ENCODE results near the gene SLFN12L. TPM values are rescaled to one million over a fixed set of nuclear protein-coding genes. Genes with fewer than 3 reads are reported as not detected.
A peak's percentile ranks its signal among the peaks of the same experiment; 100 is the strongest.

Gene SLFN12L
- total RNA-seq, 4 donors from 2014 or later: 0.32 to 1.7 (median 1.0) TPM

- no peaks in the 10 kb centered on the region for H3K36me3 ChIP-seq
- TF ChIP-seq EP300 (IDR thresholded peaks at IDR 0.05) (no peak), POLR2AphosphoS5 (IDR thresholded peaks at IDR 0.05) (no peak), CTCF (IDR thresholded peaks at IDR 0.05) (no peak), POLR2A (IDR thresholded peaks at IDR 0.05; ENCODE audit: low read depth) (no peak)
- H3K4me1 ChIP-seq: peaks cover 3 to 33% (median 21%) of the 10 kb centered on the region in 4 donors
- peaks cover 0 to 93% (median 63%) of the 10 kb centered on the region in 4 donors for H3K27me3 ChIP-seq
- DNase-seq (ENCODE audit: extremely low spot score): no peak
- intact Hi-C loops (cut with DNase I): no loop called here
- no peaks in the 10 kb centered on the region for H3K9me3 ChIP-seq
- WGBS: 9% methylated on average over 18 of the region's 18 CpGs
- H3K27ac ChIP-seq (replicated peaks in 1 of 4): no peak overlapping the region
- no peak overlapping the region for H3K4me3 ChIP-seq
Measured at GRCh38 chr17:35489944-35490343, 47.5 kb downstream of the SLFN12L start.

DNA sequence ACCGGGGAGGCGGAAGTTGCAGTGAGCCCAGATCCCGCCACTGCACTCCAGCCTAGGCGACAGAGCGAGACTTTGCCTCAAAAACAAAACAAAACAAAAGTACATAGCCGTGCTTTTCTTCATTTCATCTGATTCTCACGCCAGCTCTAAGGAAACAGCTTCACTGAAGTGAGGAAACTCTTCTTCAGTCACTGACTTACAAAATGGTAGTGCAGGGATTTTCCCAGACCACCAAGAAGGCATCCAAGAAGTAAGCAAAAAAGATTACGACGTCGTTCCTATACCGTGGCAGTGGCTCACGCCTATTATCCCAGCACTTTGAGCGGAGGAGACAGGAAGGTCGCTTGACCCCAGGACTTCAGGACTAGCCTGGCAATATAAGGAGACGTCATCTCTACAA is 48.5 kb downstream of the SLFN12L start:
- intact Hi-C loops (cut with DNase I): no loop called here
- DNase-seq (ENCODE audit: extremely low spot score): no peak
- Histone ChIP-seq H3K27ac (replicated peaks in 1 of 4) (no peak overlapping the region), H3K4me3 (no peak overlapping the region), H3K9me3 (no peaks in the 10 kb centered on the region), H3K4me1 (peaks cover 3 to 33% (median 21%) of the 10 kb centered on the region in 4 donors), H3K36me3 (no peaks in the 10 kb centered on the region), H3K27me3 (peaks cover 0 to 88% (median 55%) of the 10 kb centered on the region in 4 donors)
- WGBS: 39% methylated on average over 15 of the region's 15 CpGs
- TF ChIP-seq POLR2A (IDR thresholded peaks at IDR 0.05; ENCODE audit: low read depth): no peak
- TF ChIP-seq POLR2AphosphoS5 (IDR thresholded peaks at IDR 0.05): no peak
- no peak for TF ChIP-seq EP300 (IDR thresholded peaks at IDR 0.05)
- TF ChIP-seq CTCF (IDR thresholded peaks at IDR 0.05): no peak

DNA sequence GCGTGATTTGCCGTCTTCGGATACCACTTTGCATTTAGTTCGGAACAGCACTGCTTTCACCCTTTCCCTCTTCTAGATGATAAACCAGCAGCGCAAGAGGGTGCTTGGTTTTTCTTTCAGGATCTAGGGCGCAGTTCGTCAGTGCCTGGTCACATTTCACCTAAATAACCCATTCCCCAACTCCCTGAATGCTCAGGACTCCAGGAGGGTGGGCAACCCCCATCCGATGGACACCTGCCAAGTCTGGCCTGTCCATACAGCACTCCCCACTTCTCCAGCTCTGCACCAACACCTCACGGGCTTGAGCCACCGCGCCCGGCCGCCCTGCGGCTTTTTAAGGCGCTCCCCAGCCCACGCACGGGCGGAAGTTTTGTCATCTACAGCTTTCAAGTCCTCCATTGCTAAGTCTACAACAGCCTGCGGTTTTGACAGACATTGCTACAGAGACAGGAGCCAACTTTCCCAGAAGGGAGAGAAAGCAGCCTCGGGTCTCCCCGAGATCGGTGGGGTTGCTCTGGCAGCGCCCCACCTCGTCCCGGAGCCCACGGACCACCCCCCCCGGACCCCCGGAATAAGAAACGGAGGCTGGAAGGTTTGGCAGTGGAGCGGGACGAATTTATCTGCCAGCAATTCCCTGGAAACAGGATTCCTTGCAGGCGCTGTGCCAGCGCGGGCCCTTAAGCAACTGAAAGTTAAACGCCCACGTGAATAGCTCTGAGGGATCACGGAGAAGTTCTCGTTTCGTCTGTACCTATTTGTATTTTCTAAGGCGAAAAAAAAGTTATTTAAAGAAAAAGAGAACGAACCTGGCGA is 50.4 kb downstream of the SLFN12L start:
- DNase-seq (ENCODE audit: extremely low spot score): no peak
- Histone ChIP-seq H3K36me3 (no peaks in the 10 kb centered on the region), H3K27ac (replicated peaks in 1 of 4) (peak overlapping the region in 1 of 4 donors; percentile 11), H3K4me1 (peaks cover 3 to 33% (median 21%) of the 10 kb centered on the region in 4 donors), H3K9me3 (no peaks in the 10 kb centered on the region), H3K4me3 (peak overlapping the region; percentile 50 to 64 (median 54)), H3K27me3 (peaks cover 0 to 78% (median 45%) of the 10 kb centered on the region in 4 donors)
- intact Hi-C loops (cut with DNase I): no loop called here
- 16% methylated on average over 31 of the region's 42 CpGs for WGBS
- TF ChIP-seq POLR2AphosphoS5 (IDR thresholded peaks at IDR 0.05) (no peak), POLR2A (IDR thresholded peaks at IDR 0.05; ENCODE audit: low read depth) (no peak), EP300 (IDR thresholded peaks at IDR 0.05) (no peak), CTCF (IDR thresholded peaks at IDR 0.05) (no peak)

DNA sequence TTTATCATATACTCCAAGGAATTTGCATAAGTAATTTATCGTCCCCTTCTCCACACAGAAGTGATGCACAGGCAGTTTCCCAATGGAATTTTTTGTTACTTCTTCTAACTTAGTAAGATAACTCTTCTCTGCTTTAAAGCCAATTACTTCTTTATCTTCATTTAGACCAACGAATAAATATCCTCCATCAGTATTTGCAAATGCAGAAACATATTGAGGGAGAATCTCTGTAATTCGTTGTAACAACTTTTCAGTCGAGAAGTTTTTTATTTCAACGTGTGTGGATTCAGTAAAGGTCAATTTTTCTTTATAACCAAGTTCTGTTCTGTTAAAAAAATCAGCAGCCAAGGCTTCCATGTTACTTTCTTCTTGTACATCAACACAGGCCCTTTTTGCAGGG is 58.2 kb downstream of the SLFN12L start:
- TF ChIP-seq POLR2AphosphoS5 (IDR thresholded peaks at IDR 0.05) (no peak), POLR2A (IDR thresholded peaks at IDR 0.05; ENCODE audit: low read depth) (no peak), EP300 (IDR thresholded peaks at IDR 0.05) (no peak)
- no peaks in the 10 kb centered on the region for H3K9me3 ChIP-seq
- intact Hi-C loops (cut with DNase I): no loop called here
- H3K4me3 ChIP-seq: no peak overlapping the region
- WGBS: 76% methylated on average over 5 of the region's 5 CpGs
- H3K27ac ChIP-seq (replicated peaks in 1 of 4): no peak overlapping the region
- H3K4me1 ChIP-seq: no peaks in the 10 kb centered on the region
- H3K27me3 ChIP-seq: peaks cover 0 to 48% (median 6%) of the 10 kb centered on the region in 4 donors
- no peak for DNase-seq (ENCODE audit: extremely low spot score)
- no peaks in the 10 kb centered on the region for H3K36me3 ChIP-seq

- DNase-seq (ENCODE audit: extremely low spot score): no peak
- peaks cover 0 to 2% (median 0%) of the 10 kb centered on the region in 4 donors for H3K9me3 ChIP-seq
- H3K4me3 ChIP-seq: no peak overlapping the region
- no peaks in the 10 kb centered on the region for H3K4me1 ChIP-seq
- WGBS: 65% methylated on average over 5 of the region's 5 CpGs
- TF ChIP-seq POLR2AphosphoS5 (IDR thresholded peaks at IDR 0.05): no peak
- no peak for TF ChIP-seq EP300 (IDR thresholded peaks at IDR 0.05)
- no peak for TF ChIP-seq CTCF (IDR thresholded peaks at IDR 0.05)
- TF ChIP-seq POLR2A (IDR thresholded peaks at IDR 0.05; ENCODE audit: low read depth): no peak
- peaks cover 0 to 40% (median 6%) of the 10 kb centered on the region in 4 donors for H3K27me3 ChIP-seq
- H3K36me3 ChIP-seq: no peaks in the 10 kb centered on the region
- intact Hi-C loops (cut with DNase I): no loop called here
- H3K27ac ChIP-seq (replicated peaks in 1 of 4): no peak overlapping the region
Measured at GRCh38 chr17:35477248-35477647, 60.2 kb downstream of the SLFN12L start.
